ENCODE data around the gene ZBED4. TPM values are rescaled to one million over a fixed set of nuclear protein-coding genes. Genes with fewer than 3 reads are reported as not detected.
A peak's percentile ranks its signal among the peaks of the same experiment; 100 is the strongest.

Gene ZBED4
- total RNA-seq, 4 donors from 2014 or later: 11.9 to 19.4 (median 18.2) TPM

- H3K27me3 ChIP-seq: peaks cover 5% of the 10 kb centered on the region
- peaks cover 7% of the 10 kb centered on the region for H3K36me3 ChIP-seq
- no peak for TF ChIP-seq EP300 (IDR thresholded peaks at IDR 0.05)
- TF ChIP-seq, protein P1, sequence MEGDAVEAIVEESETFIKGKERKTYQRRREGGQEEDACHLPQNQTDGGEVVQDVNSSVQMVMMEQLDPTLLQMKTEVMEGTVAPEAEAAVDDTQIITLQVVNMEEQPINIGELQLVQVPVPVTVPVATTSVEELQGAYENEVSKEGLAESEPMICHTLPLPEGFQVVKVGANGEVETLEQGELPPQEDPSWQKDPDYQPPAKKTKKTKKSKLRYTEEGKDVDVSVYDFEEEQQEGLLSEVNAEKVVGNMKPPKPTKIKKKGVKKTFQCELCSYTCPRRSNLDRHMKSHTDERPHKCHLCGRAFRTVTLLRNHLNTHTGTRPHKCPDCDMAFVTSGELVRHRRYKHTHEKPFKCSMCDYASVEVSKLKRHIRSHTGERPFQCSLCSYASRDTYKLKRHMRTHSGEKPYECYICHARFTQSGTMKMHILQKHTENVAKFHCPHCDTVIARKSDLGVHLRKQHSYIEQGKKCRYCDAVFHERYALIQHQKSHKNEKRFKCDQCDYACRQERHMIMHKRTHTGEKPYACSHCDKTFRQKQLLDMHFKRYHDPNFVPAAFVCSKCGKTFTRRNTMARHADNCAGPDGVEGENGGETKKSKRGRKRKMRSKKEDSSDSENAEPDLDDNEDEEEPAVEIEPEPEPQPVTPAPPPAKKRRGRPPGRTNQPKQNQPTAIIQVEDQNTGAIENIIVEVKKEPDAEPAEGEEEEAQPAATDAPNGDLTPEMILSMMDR (IDR thresholded peaks at IDR 0.05): peak; percentile 92 to 94
- H3K4me3 ChIP-seq: peak overlapping the region; percentile 26
- DNase-seq (ENCODE audit: low spot score in 2 of 2): no peak
- no peaks in the 10 kb centered on the region for H3K9me3 ChIP-seq
- no peak overlapping the region for H3K27ac ChIP-seq
- H3K4me1 ChIP-seq: peaks cover 56% of the 10 kb centered on the region
- no CpG with 5 or more reads among the region's 75 CpGs for WGBS
Measured at GRCh38 chr22:49929211-49929979, 75.8 kb downstream of the ZBED4 start.

- DNase-seq (ENCODE audit: low spot score in 2 of 2): no peak
- H3K27ac ChIP-seq: no peak overlapping the region
- H3K27me3 ChIP-seq: peaks cover 5% of the 10 kb centered on the region
- 58% methylated on average over 2 of the region's 21 CpGs for WGBS
- peaks cover 7% of the 10 kb centered on the region for H3K36me3 ChIP-seq
- H3K9me3 ChIP-seq: no peaks in the 10 kb centered on the region
- H3K4me1 ChIP-seq: peaks cover 63% of the 10 kb centered on the region
- no peak for TF ChIP-seq POLR2A (IDR thresholded peaks at IDR 0.05)
- no peak overlapping the region for H3K4me3 ChIP-seq
Measured at GRCh38 chr22:49929994-49930575, 76.4 kb downstream of the ZBED4 start.

DNA sequence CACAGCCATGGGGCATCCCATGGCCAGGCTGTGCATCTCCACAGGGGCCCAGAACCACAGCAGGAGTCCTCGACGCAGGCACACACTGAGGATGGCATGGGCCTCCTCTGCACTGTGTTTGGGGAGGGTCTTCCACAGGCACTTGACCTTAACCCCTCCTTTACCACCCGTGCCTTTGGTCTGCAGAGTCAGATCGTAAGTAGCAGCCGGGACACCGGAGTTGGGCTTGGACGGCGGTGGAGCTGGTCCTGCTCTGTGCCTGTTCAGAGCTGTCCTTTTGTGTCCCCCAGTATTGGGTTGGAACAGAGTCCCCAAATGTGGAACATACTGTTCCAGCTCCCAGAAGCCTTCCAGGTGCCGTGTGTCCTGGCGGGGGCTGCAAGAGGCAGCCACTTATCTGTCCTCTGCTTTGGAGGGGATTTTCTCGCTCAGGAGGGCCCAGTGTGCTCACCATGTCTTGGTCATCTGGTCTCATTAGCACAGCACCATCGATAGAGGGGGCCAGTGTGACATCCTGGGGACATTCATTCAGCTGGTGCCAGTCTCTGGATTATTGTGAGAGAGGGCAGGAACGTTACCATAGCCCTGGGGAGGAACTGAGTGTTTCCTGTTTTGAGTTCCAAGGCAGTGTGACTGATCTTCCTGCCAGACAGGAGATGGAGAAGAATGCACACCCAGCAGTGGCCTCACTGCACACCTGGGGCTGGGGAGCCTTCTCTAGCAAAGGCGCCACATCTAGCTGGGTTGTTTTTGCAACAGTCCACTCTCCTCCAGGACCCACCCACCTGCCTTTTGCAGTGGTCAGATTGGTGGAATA lies 77.2 kb downstream of the ZBED4 start:
- H3K4me1 ChIP-seq: peaks cover 70% of the 10 kb centered on the region
- TF ChIP-seq POLR2A (IDR thresholded peaks at IDR 0.05) (no peak), POLR2AphosphoS5 (IDR thresholded peaks at IDR 0.05) (peak in 2 of 3 donors; percentile 17 to 23), EP300 (IDR thresholded peaks at IDR 0.05) (no peak)
- TF ChIP-seq, protein P1 (IDR thresholded peaks at IDR 0.05): peak; percentile 31 to 49
- 31% methylated on average over 14 of the region's 14 CpGs for WGBS
- DNase-seq (ENCODE audit: low spot score in 2 of 2): no peak
- peak overlapping the region; percentile 22 for H3K27ac ChIP-seq
- H3K27me3 ChIP-seq: peaks cover 5% of the 10 kb centered on the region
- no peaks in the 10 kb centered on the region for H3K9me3 ChIP-seq
- peaks cover 1% of the 10 kb centered on the region for H3K36me3 ChIP-seq
- H3K4me3 ChIP-seq: no peak overlapping the region

DNA sequence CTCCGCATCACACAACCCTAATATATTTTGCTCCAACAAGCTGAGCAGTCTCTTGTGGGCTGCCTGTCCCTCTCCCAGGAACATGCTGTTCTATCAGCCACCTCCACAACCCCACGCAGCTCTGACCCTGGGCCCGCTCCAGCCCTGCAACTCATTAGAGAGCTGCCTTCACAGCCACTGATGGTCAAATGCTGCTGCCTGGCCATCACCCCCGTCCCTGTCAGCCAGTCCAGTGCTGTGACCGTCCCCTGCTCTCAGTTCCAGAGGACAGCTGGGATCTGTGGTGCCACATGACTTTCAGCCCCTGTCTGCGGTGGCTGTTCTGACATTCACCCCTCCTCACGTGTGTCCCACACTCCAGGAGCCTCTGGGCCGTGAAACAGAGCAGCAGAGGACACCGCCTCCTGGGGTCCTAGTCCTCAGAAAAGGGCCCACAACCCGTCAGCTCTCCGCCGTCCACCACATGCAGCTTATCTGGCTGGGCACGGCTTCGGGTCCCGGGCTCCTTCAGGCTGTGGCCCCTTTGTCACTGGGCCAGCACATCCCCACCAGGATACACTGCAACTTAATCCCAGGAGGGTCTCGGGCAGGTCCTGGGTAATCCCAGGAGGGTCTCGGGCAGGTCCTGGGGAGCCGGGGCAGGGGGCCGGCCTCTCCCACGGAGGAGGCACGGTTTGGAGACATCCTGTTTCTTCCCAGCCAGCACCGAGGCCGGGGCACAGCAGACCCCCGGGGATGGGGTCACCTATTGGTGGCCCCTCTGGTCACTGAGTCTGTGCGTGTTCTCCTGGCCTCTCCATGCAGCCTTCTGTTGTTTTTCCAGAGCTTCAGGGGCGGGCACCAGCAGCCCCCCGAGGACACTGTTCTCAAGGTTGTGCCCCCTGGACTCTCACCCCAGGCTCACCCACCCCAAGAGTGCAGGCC lies 79.9 kb downstream of the ZBED4 start:
- no peak for DNase-seq (ENCODE audit: low spot score in 2 of 2)
- TF ChIP-seq POLR2A (IDR thresholded peaks at IDR 0.05): peak in 1 of 2 donors; percentile 27
- TF ChIP-seq POLR2AphosphoS5 (IDR thresholded peaks at IDR 0.05): peak in 1 of 3 donors; percentile 50
- TF ChIP-seq EP300 (IDR thresholded peaks at IDR 0.05): no peak
- Histone ChIP-seq H3K9me3 (no peaks in the 10 kb centered on the region), H3K27me3 (peaks cover 5% of the 10 kb centered on the region), H3K36me3 (no peaks in the 10 kb centered on the region), H3K4me3 (peak overlapping the region; percentile 61), H3K27ac (peak overlapping the region; percentile 98), H3K4me1 (peaks cover 93% of the 10 kb centered on the region)
- 75% methylated on average over 14 of the region's 27 CpGs for WGBS

DNA sequence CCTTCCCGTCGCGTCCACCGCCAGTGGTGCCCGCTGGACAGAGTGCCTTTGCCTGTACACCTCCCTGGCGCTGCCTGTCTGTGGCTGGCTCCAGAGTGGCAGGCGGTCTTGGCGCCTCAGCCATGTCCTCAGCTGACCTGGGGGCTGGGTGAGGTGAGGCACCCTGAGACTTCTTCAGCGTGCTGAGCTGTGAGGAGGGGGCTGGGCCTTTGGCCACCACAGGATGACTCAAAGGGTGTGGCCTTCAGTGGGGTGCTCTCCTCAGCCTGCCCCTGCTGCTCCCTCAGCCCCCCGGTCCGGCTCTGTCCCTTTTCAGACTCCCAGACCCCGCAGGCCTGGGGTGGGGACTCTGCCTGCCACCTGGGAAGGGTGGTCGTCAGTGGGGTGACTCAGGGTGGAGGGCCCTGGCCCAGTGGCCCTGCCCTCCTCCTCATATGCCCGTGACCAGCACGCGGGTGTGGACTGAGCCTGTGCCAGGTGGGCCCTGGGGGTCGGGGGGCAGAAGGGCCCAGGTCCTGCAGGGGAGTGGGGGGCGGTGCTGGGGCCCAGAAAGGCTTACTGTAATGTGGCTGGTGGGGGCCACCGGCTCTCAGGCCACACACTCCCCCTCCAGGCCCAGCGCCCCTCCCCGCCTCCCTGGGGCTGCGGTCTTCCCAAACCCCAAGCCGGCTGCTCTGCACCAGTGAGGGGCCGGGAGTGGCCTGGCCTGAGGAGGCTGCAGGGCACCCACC lies 80.7 kb downstream of the ZBED4 start:
- no CpG with 5 or more reads among the region's 24 CpGs for WGBS
- Histone ChIP-seq H3K36me3 (no peaks in the 10 kb centered on the region), H3K4me1 (peaks cover 91% of the 10 kb centered on the region), H3K27me3 (no peaks in the 10 kb centered on the region), H3K4me3 (peak overlapping the region; percentile 61), H3K27ac (peak overlapping the region; percentile 98), H3K9me3 (no peaks in the 10 kb centered on the region)
- TF ChIP-seq POLR2A (IDR thresholded peaks at IDR 0.05) (no peak), POLR2AphosphoS5 (IDR thresholded peaks at IDR 0.05) (no peak), EP300 (IDR thresholded peaks at IDR 0.05) (no peak)
- TF ChIP-seq, protein P1 (IDR thresholded peaks at IDR 0.05): no peak
- DNase-seq (ENCODE audit: low spot score in 2 of 2): no peak
